A549 (cell line): ENCODE measurements around the gene SGIP1.

Experiments
- CBX8 ChIP-seq: fragments of 200-600 bp; sonication (generic); IDR thresholded peaks from 2 replicates; pipeline ENCODE4 v1.6.1; 2016
- CEBPB ChIP-seq, 2 experiments: fragments of >200 bp in 1 of 2; sonication (Bioruptor Twin) in 1 of 2; formaldehyde crosslinking in 1 of 2; IDR thresholded peaks; 2 replicates each; pipeline ENCODE4 v1.6.1; 2012 to 2016
- CTCF ChIP-seq: fragments of >200 bp; sonication (Bioruptor Twin); formaldehyde crosslinking; IDR thresholded peaks from 3 replicates; pipeline ENCODE4 v1.5.1; 2016
- E2F6 ChIP-seq: IDR thresholded peaks from 2 replicates; pipeline ENCODE4 v1.6.1; 2012; ENCODE audit warnings: low read depth, borderline replicate concordance
- EP300 ChIP-seq, 2 experiments: fragments of >200 bp; sonication (Bioruptor Twin); formaldehyde crosslinking; IDR thresholded peaks; 2 replicates in 1 of 2; 3 replicates in 1 of 2; pipeline ENCODE4 v1.6.1; 2016 to 2017
- ESRRA ChIP-seq: fragments of 150-350 bp; IDR thresholded peaks from 2 replicates; pipeline ENCODE4 v1.6.1; 2014; ENCODE audit warnings: mild to moderate bottlenecking, low read length, borderline replicate concordance
- HDAC2 ChIP-seq: fragments of 200-600 bp; sonication (generic); IDR thresholded peaks from 2 replicates; pipeline ENCODE4 v1.6.1; 2016
- POLR2A ChIP-seq: IDR thresholded peaks from 2 replicates; pipeline ENCODE4 v1.6.1; 2012; ENCODE audit warnings: mild to moderate bottlenecking, low read length
- RCOR1 ChIP-seq: fragments of 150-350 bp; IDR thresholded peaks from 2 replicates; pipeline ENCODE4 v1.6.1; 2014; ENCODE audit warnings: antibody characterized with exemption, low read length, low read depth
- RFX5 ChIP-seq: fragments of 450-650 bp; IDR thresholded peaks from 2 replicates; pipeline ENCODE4 v1.7.1; 2014; ENCODE audit warnings: antibody characterized with exemption, mild to moderate bottlenecking, moderate library complexity
- SREBF2 ChIP-seq: fragments of 450-650 bp; IDR thresholded peaks from 2 replicates; pipeline ENCODE4 v1.6.1; 2014; ENCODE audit warnings: mild to moderate bottlenecking, moderate library complexity

- TF ChIP-seq POLR2A (no peak), EP300 (IDR thresholded peaks at IDR 0.05) (no peak), CTCF (no peak), HDAC2 (no peak), RFX5 (no peak), SREBF2 (no peak), E2F6 (no peak), CBX8 (no peak), CEBPB (IDR thresholded peaks at IDR 0.05) (no peak), RCOR1 (no peak), ESRRA (no peak)
These were observed 226.6 kb downstream of the SGIP1 start for GRCh38 chr1:66760506-66760905.
